ENCODE measurements around the gene SUMF1. TPM values are rescaled to one million over a fixed set of nuclear protein-coding genes. Genes with fewer than 3 reads are reported as not detected.
A peak's percentile ranks its signal among the peaks of the same experiment; 100 is the strongest.
"Not testable (repeated sequence)": the region's sequence is repeated elsewhere in the genome, so short reads cannot be mapped to it uniquely, and the experiment has no call there.

Gene SUMF1
- polyA plus RNA-seq, 3 donors, result 49.2 to 52.5 (median 50.2) TPM

DNA sequence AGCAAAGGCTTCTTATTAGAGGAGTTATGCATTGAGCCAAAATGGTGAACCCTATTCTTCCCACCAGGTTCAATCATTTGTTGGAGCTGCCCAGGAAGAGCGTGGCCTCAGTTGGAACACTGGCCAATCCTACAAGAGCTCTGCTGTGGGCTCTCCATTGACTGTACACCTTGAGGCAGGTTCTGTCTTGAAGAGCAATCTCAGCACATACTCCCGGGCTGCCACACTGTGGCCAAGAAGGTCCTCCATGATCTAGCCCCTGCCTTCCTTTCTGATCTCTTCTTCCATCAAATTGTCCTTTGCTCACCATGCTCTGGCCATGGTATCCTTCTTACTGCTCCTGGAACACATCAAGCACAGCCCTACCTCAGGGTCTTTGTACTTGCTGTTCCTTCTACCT lies 5.7 kb upstream of the SUMF1 start:
- no peak for DNase-seq

DNA sequence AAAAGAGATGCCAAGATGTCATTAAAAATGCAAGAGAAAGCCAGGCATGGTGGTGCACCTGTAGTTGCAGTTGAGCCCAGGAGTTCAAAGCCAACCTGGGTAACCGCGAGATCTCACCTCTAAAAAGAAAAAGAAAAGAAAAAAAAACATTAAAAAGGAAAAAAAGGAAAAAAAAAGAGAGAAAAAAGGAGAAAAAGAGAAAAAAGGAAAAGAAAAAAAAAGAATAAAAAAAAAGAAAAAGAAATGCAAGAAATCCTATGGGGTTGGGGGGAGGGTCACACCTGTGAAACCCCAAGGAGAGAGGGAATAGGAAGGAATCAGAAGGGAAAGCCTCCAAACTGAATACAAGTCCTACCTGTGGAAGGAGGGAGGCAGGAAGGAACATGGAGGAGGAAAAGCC lies 5.2 kb upstream of the SUMF1 start:
- no peak for DNase-seq

DNA sequence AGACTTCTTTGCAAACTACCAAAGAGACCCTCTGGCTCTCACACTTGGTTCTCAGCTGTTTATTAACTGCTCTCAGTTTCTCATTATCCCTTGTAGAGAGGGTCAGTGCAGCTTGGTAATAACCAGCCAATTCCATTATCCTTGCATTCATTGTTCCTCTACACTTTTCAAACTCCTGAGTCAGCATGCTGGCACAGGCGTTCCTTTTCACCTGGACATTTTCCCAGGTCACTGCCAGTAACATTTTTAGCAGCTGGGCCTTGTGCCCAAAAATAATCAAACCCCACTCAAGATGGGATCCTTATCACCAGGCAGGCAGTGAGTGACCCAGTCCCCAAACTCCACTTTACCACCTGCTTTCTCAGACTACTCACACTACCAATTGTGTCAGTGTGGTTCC lies 4.8 kb upstream of the SUMF1 start:
- no peak for DNase-seq

DNA sequence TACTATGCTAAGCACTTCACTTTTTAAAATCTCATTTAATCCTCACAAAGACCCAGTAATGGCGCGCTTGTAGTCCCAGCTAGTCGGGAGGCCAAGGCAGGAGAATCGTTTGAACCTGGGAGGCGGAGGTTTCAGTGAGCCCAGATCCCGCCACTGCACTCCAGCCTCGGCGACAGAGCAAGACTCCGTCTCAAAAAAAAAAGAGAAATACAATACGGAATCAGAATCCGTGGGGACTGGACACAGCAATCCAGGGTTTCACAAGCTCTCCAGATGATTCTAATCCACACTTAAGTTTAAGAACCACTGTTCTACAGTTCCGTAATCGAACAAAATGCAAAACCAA lies 426 bp upstream of the SUMF1 start:
- DNase-seq, result no peak

DNA sequence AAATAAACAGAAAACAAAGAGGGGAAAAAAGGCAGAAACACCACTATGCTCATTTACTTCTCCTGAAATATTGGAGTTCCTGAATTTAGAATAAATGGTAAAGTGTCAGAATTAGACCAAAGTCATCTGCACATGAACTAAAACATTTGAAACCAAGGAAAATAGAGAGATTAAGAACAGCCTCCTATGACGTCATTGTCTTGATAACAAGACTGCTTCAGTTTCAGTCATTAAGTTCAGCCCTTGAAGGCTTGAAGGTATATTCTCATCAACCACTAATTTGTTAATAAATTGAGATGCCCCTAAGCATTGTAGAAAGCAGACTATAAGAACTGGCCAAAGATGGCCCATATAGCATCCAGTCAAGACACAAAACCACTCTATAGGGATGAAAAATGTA lies 2.5 kb downstream of the SUMF1 start:
- DNase-seq, result no peak

DNA sequence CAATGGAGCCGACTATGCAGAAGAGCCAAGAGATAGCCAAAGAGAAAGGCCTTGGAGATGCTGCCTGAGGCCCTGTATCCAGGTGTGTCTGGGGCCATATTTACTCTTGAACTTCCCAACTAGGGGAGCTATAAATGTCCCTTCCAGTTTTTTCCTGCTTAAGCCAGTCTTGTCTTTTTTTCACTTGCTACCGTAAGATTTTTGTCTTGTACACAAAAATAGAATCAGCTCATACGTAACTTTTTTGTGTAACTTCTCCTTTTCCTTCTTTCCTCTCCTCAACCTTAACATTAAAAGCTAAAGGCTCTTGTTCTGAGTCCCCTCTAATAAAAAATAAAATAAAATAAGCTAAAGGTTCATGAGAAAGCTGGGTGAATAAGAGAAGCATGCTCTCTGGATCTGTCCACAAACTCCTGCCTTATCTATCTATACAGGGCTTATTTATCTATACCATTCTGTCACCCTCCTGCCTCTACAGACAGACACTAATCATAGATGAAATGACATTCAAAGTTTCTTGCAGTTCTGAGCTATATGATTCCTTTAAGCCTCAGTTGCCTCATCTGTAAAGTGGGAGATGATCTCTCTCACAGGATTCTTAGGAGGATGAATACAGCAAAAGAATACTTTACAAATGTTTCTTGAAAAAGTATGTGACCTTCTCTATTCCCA lies 4.6 kb downstream of the SUMF1 start:
- DNase-seq, result no peak

DNA sequence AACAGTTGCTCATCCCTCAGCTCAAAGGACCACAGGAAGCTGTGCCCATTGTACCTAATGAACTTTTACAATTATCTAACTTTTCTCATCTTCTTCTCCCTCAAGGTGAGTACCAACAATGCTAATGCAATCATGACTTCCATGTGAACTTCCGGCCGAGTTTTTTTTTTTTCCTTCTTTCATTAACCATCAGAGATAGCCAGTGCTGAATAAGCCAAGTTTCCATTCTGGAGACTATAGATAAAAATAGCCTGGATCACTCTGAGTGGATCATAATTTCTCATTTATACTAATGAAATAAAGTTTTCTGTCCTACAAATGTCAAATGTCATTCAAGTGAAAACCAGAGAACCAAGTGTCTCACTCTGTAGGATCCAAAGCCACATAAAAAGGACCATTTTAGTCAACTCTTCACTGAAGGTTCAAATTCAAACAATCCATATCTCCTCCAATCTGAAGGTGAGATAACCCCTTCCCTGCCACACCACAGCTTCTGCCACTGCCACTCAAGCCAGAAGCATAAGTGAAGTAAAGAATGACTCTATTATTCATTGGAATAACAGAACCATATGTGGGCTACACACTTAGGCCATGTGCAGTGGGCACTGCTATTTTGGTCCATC lies 5.5 kb downstream of the SUMF1 start:
- DNase-seq, result no peak

DNA sequence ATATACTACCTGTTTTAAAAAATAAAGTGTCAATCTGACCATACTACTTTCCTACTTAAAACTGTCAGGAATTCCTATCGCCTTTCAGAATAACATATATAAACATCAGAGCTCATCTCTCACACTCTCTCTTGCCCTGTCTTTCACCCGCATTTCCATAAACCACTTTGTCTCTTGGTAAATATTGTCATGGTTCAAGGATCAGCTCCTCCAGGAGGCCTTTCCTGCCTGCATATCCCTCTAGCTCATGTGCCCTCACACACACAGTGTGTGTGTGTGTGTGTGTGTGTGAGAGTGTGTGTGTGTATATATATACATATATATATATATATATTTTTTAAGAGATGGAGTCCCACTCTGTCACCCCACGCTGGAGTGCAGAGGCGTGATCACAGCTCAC lies 6.7 kb downstream of the SUMF1 start:
- no peak for DNase-seq

DNA sequence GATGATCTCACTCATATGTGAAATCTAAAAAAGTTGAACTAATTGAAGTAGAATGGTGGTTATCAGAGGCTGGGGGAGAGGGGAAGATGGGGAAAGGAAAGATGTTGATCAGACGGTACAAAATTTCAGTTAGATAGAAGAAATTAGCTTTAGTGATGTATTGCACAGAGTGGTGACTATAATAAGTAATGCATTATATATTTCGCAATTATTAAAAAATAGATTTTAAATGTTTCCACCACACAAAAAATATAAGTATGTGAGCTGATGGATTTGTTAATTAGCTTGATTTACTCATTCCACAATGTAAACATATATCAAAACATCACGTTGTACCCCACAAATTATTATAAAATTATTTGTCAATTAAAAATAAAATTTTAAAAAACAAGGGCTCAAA lies 8.1 kb downstream of the SUMF1 start:
- DNase-seq, result no peak

DNA sequence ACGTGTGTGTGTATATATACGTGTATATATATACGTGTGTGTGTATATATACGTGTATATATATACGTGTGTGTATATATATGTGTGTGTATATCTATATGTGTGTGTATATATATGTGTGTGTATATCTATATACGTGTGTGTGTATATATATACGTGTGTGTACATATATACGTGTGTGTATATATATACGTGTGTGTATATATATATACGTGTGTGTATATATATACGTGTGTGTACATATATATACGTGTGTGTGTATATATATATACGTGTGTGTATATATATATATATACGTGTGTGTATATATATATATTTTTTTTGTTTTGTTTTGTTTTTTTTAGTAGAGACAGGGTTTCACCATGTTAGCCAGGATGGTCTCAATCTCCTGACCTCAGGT lies 10.3 kb downstream of the SUMF1 start:
- DNase-seq, result not testable (repeated sequence)

DNA sequence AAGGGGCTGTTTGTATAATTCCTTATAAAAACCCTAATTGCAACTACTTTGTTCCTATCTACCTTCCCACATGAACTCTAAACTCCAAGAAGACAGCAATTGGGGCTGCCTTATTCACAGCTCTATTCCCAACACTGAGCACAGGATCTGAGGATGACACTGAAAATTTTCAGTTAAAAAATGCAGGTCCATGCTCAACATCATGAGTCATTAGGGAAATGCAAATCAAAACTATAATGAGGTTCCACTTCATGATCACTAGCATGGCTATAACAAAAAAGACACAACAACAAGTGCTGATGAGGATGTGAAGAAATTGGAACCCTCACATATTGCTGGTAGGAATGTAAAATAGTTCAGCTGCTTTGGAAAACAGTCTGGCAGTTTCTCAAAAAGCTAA lies 12.9 kb downstream of the SUMF1 start:
- DNase-seq, result no peak

DNA sequence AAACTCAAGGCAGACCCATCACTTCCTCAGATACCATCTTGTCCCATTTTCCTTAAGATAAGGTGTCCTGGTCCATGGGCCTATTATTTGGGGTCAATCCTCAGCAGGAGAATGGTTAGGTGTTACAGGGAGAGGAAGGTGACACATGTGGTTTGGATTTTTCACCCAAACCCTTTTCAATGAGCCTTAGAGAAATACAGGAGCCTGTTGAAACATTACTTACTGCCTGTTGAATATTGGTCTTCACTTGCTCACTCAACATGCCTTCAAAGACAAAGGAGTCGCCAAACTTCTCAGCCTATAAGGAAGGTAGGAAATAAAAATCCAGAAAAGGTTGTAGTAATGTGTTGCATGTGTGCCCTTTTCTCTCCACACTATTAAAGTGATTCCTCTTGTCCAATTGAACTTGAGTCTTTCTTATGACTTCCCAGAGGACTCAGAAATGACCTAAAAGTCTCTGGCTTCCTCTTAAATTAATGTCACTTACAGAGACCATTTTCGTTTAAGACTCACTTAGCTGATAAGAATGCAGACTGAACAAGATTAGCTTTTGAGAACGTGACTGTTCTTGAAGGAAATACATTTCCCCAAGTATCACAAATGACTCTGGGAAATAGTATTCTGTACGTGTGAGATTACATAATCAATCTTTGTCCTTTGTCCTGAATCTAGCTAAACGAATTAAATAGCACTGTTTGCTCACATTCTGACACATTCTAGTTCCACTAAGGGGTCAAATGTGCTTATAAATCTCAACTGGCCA lies 17.8 kb downstream of the SUMF1 start:
- no peak for DNase-seq

DNA sequence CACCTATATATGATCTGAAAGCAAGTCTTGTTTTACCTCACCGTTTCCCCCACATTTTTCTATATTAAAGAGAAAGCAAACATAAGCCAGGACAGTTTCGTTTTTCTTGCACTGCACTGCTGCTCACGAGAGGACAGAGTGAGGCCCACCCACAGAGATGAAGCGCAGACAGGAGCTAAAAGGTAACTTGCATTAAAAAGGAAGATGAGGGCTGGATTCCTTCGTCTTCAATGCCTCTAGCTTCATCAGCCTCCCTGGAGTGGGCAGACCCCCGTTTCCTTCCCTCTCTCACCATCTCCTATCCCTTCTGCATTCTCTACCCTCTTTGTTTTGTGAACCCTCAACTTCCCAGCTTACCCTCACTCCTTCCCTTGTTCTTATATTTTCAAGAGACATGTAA lies 18.9 kb downstream of the SUMF1 start:
- no peak for DNase-seq

DNA sequence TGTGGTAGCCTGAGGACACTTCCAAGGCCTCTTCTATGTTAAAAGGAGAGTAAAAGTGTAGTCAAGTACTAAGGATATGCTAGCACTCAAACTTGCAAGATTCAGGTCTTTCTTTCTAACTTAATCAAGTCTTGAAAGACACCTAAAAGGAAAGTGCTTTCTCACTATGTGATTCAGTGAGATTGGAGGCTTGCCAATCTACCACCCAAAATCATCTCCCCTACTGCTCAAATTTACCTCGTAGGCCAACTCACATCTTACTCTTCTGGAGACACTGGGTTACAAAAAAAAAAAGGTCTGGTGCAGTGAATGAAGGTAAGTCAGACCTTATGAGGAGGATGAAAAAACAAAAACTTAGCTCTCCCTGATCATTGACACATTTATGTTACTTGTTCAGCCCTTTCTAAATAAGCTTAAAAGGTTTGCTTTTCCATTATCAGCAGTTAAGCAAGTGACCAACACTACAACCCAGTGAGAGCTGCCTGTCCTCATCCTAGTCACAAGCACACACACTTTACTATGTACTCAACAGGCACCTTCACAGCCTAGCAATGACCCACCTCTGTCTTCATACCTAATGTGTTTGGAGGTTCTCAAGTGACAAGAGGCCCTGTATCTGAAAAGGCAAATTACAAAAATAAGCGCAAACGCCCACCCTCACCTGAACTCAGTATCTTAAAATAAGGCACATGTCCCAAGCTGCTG lies 19.6 kb downstream of the SUMF1 start:
- no peak for DNase-seq

DNA sequence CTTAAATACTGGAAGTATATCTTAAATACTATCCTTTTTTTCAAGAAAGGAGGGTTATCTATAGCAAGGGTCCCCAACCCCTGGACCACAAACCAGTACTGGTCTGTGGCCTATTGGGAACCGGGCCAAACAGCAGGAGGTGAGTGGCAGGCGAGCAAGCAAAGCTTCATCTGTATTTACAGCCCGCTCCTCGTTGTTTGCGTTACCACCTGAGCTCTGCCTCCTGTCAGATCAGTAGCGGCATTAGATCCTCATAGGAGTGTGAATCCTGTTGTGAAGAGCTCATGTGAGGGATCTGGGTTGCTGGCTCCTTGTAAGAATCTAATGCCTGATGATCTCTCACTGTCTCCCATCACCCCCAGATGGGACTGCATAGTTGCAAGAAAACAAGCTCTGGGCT lies 26.1 kb downstream of the SUMF1 start:
- no peak for DNase-seq

DNA sequence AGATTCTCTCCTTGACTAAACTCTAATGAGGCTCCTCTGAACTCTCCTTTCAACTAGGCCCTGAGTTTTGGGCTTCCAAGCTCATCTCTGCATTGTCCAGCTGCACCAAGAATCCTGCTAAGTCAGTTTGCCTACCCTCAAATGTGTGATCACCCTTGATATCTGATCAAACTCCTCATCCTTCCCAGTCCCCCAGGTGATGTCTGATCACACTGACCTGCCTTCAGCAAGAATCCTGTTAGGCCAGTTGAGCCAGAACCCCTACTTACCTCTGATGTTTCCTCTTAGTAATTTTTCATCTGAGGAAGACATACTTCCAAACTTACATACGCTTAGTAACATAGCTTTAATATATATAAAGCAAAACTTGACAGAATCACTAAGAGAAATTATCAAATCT lies 28.8 kb downstream of the SUMF1 start:
- DNase-seq, result no peak

DNA sequence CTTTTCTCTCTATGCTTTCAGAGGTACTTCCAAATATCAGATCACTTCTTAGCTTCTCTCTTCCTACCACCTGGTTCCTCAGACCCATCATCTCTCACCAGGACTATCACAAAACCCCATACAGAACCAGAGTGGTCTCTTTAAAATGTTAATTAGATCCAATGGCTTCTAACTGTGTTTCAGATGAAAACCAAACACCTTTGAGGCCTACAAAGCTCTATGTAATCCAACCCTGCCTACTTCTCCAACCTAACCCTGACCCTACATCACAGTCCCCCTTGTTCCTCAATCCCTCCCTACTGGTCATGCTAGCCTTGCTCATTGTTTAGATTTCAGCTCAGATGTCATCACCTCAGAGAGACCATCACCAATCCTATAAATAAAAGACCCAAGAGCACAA lies 34.8 kb downstream of the SUMF1 start:
- DNase-seq, result no peak

DNA sequence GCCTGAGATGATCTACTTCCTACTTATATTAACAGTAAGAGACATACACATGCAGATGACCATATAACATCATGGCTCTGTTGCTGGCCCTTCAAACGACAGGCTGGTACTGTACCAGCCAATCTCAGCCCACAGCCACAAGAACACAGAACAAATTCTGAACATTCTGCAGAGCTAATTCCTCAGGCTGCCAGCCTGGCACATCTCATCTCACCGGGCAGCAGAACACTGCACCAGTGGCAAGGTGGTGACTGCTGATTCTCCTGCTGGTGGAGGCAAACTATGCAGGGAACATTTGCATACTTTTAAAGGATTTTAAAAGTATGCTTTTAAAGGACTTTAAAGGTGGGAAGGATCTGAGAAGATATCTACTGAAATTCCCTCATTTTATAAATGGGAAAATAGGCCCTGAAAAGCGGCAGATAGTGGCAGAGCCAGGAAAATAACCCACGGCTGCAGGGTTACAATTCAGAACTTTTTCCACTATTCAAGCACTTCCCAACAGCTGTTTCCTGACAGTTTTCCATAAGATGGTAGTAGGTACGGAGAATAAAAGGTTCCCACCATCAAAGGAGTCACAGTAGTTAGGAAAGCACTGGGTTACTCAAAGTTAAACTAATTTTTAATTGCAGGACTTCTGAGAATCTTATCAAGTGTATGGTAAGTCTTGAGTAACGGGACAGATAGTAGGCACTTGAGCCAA lies 37.3 kb downstream of the SUMF1 start:
- no peak for DNase-seq

DNA sequence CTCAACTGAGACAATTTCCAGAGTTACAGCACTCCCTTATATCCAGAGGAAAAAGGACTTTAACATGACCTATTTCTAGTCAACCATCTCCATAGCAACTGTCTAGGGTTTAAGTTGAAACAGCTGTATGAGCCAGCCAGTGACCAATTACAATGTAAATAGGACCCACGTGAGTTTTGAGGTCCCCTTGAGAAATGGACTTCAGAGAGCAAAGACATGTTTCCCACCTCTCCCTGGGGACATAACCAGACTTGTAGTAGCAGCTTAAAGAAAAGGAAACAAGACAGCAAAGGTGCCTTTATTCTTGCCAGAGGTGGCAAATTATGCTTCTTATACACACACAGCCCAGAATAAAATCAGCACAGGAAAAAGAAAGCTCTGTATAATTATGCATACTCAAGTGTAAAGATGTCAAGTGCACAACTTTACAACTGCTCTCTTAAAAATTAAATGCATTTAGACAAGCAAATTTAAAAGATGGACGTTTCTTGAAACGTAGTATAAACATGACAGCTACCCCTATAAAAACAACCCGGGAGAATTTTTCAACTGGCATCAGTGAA lies 40.2 kb downstream of the SUMF1 start:
- peak; percentile 88 for DNase-seq

DNA sequence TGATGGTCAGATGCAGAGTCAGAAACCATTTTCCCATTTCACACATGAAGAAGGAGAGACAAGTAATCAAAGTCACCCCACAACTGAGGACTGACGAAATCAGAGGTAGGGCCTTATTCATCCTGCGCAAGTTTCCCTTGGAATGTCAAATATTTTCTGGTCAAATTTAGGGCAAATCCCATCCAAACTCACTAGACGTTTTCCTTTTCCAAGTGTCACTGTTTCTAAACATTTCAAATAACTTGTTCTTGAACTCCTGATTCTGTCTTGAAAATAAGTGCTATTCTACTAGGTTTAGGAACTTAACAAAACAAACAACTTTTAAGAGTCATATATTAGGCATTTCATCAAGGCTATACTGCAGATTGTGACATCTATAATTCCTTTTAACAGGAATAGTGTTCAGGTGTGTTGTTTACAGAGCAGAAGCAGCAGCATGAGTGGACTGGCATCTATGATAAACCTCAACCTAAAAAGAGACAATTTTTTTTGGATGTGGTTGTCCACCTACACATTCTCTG lies 40.7 kb downstream of the SUMF1 start:
- no peak for DNase-seq

DNA sequence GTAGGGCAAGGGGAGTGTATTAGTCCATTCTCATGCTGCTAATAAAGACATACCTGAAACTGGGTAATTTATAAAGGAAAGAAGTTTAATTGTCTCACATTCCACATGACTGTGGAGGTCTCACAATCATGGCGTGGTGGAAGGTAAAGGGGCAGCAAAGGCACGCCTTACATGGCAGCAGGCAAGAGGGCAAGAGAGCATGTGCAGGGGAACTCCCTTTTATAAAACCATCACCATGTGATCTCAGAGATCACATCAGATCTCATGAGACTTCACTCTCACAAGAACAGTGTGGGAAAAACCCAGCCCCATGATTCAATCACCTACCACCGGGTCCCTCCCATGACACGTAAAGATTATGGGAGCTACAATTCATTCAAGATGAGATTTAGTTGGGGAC lies 41.4 kb downstream of the SUMF1 start:
- no peak for DNase-seq

DNA sequence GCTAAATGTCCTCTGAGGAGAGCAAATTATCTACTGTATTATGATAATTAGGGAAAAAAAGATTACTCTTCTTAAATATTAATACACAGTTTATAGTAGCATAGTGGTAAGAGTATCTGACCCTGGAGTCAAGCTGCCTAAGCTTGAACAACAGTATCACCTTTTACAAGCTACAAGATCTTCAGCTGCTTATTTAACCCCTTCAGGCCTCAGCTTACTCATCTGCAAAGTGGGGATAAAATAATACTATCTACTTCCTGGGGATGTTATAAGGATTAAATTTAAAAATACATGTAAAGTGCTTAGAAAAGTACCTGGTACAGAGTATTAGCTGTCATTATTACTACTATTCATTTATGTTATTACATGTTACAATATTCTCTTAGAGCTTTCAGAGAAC lies 42.0 kb downstream of the SUMF1 start:
- no peak for DNase-seq
